K562 (cell line): ENCODE results near the gene ELAVL3. TPM values are rescaled to one million over a fixed set of nuclear protein-coding genes. Genes with fewer than 3 reads are reported as not detected.

Experiments
- CCAR2 ChIP-seq: fragments of 200-400 bp; formaldehyde crosslinking; IDR thresholded peaks from 2 replicates; pipeline ENCODE4 v1.6.1; 2017; ENCODE audit warnings: mild to moderate bottlenecking, low read depth, low read length
- CTCF ChIP-seq, 3 experiments: IDR thresholded peaks in 2 of 3; conservative IDR thresholded peaks in 1 of 3; 2 replicates each; pipeline ENCODE4 v1.5.1; 2011 to 2012; ENCODE audit warnings: low read length in 3 of 3, mild to moderate bottlenecking in 3 of 3, control low read depth in 2 of 3, improper control_type of control experiment in 1 of 3, inconsistent platforms in 1 of 3, low read depth in 1 of 3, mixed read lengths in 1 of 3, moderate library complexity in 1 of 3; ENCODE audit not compliant: insufficient read depth in 2 of 3
- CXXC5 ChIP-seq: fragments of 250-450 bp; sonication (Bioruptor Pico); IDR thresholded peaks from 2 replicates; pipeline ENCODE4 v1.8.0; 2022; ENCODE audit warnings: inconsistent platforms, mild to moderate bottlenecking, moderate library complexity
- GTF2A2 ChIP-seq: IDR thresholded peaks from 2 replicates; pipeline ENCODE4 v1.6.1; 2016; ENCODE audit warnings: mild to moderate bottlenecking, missing genetic modification characterization, missing compliant biosample characterization
- PATZ1 ChIP-seq: fragments of 250-450 bp; sonication (Bioruptor Pico); IDR thresholded peaks from 2 replicates; pipeline ENCODE4 v1.5.0; 2020; ENCODE audit warnings: mild to moderate bottlenecking, borderline replicate concordance
- RHOXF2B ChIP-seq: fragments of 250-450 bp; sonication (Bioruptor Pico); conservative IDR thresholded peaks from 2 replicates; pipeline ENCODE4 v1.5.1; 2021
- polyA plus RNA-seq, 8 experiments: library from polyadenylated mRNA; depleted of rRNA in 4 of 8; stranded (reverse) in 5 of 8; unstranded in 3 of 8; fragments of >200 nt; fragmentation: Nextera tagmentation in 2 of 8; fragmentation: Illumina TruSeq in 1 of 8; extraction: Ambion mirVana in 2 of 8; extraction: Trizol in 1 of 8; gene quantifications; 2 replicates each; pipeline versions ENCODE4 v1.2.1 to v1.2.3, GENCODE V29; 2011 to 2014; ENCODE audit warnings: inconsistent platforms in 1 of 8, missing spikeins in 1 of 8
- total RNA-seq, 7 experiments: library from RNA; depleted of rRNA in 6 of 7; stranded (reverse); fragments of >200 nt in 6 of 7; fragmentation: Illumina TruSeq in 2 of 7; extraction: Trizol in 2 of 7; gene quantifications; 2 replicates each; pipeline versions ENCODE4 v1.2.1 to v1.2.3, GENCODE V29; 2011 to 2021; ENCODE audit warnings: low replicate concordance in 1 of 7

The ELAVL3 gene
- total and polyA plus RNA-seq, 9 of the 15 experiments (the other 6 are each of a cell fraction or from before 2014, with no cell fraction given): not detected

DNA sequence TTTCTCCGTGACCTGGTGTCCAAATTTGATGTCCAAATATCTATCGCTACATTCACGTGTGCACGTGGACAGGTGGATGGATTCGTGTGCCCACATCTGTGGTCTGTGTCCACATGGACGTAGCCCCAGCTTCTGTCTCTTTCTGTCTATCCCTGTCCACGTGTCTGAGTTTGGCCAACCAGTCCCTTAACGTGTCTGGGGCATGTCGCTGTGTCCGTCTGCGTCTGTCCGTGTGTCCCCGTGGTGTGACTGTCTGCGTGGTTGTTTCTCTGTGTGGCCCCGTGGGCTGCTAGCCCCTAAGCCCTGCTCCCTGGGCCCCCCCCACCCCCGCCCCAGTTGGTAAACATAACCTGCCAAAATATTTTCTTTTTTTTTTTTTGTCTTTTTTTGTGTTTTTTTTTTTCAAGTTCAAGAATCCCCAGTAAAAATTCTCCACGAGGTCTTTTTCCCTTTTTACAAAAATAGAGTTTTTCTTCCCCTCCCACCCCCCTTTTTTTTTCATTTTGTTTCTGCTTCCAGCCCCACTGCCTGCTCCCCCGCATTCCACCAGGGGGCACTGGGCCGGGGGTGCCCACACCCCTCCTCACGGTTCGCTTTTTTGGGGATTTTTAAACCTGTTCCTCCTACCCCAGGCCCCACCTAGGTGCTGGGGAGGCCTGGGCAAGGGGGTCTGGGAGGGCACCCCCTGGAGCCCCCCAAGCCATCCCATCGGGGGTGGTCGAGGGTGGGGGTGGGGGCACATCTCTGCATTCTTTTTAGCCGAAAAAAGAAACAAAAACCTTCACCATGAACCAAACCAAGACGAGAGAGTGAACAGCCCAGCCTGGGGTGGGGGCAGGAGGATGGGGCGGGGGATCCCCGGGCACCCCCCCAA, 27.1 kb downstream of the ELAVL3 start (continued):
- TF ChIP-seq CTCF (IDR thresholded peaks at IDR 0.05 in 2 of 3, conservative IDR thresholded peaks at IDR 0.05 in 1 of 3; ENCODE audit: insufficient read depth in 2 of 3, low read depth in 1 of 3, low read length in 3 of 3): peak; percentile 57 to 62 (median 61)
- no peak for TF ChIP-seq CXXC5
- no peak for TF ChIP-seq CCAR2
- TF ChIP-seq GTF2A2 (tag): no peak
- no peak for TF ChIP-seq PATZ1 (CRISPR knock-in tag)
- no peak for TF ChIP-seq RHOXF2B (CRISPR knock-in tag)
